Immature natural killer cell (primary cell): ENCODE data around the gene MARCHF11. TPM values are rescaled to one million over a fixed set of nuclear protein-coding genes. Genes with fewer than 3 reads are reported as not detected.

Experiments used
- DNase-seq, 3 donors: peaks; one replicate each; pipeline ENCODE4 v3.0.0; 2022; ENCODE audit warnings: mixed read lengths in 1 of 3
- H3K27ac Mint-ChIP-seq, 6 donors: one replicate each; pipeline ENCODE4 v1.8.0; 2020; ENCODE audit warnings: mixed read lengths in 6 of 6, mild to moderate bottlenecking in 5 of 6, inconsistent platforms in 4 of 6, moderate library complexity in 3 of 6
- H3K27me3 Mint-ChIP-seq, 3 donors: one replicate each; pipeline ENCODE4 v1.8.0; 2020 to 2021; ENCODE audit warnings: low read depth in 3 of 3, mild to moderate bottlenecking in 3 of 3, mixed read lengths in 3 of 3, moderate library complexity in 3 of 3, inconsistent platforms in 1 of 3
- H3K36me3 Mint-ChIP-seq, 3 donors: one replicate each; pipeline ENCODE4 v1.8.0; 2020; ENCODE audit warnings: mixed read lengths in 3 of 3, inconsistent platforms in 2 of 3, mild to moderate bottlenecking in 2 of 3
- H3K4me1 Mint-ChIP-seq, 2 donors: one replicate each; pipeline ENCODE4 v1.8.0; 2020; ENCODE audit warnings: inconsistent platforms in 2 of 2, mild to moderate bottlenecking in 2 of 2, mixed read lengths in 2 of 2, moderate library complexity in 1 of 2
- H3K4me3 Mint-ChIP-seq, 5 donors: one replicate each; pipeline ENCODE4 v1.8.0; 2020; ENCODE audit warnings: mild to moderate bottlenecking in 5 of 5, mixed read lengths in 5 of 5, inconsistent platforms in 3 of 5, moderate library complexity in 3 of 5
- H3K9me3 Mint-ChIP-seq, 6 donors: one replicate each; pipeline ENCODE4 v1.8.0; 2020; ENCODE audit warnings: mild to moderate bottlenecking in 6 of 6, mixed read lengths in 6 of 6, inconsistent platforms in 4 of 6, moderate library complexity in 3 of 6
- polyA plus RNA-seq, 3 donors: library from polyadenylated mRNA; unstranded; fragments of 300-500 nt; fragmentation: Illumina TruSeq; gene quantifications; one replicate each; pipeline ENCODE4 v1.2.3, GENCODE V29; 2021

Gene MARCHF11
- polyA plus RNA-seq, 3 donors from 2014 or later: not detected

DNA sequence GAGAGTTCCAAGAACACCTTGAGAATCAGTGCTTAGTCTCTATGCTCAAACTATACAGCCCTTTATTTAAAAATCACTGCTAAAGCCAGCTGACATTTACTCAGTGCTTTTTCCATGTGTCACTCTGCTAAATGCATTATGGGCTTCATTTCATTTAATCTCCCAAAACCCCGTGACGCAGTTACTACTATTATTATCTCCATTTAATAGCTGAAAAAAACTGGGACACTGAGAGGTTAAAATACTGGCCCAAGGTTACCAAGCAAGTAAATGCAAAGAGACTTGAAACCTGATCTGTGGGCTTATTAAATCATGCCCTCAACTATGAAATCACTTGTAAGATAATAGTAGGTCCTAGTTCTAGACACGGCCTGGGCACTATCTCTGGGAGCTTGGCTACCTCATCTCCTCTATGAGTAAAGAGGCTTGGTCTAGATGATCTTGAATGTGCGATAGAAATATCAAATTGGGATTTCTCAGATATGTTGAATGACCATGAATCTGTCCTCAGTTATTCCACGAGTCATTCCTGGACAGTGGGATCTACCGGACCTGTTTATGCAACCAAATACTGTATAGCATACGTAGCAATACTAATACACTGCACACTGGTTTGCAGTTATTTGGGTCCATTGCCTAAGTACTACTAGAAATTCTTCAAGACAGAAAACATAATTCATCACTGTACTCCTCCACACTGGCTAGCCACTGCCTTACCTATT, 32.3 kb downstream of the MARCHF11 start:
- peaks cover 3 to 34% (median 6%) of the 10 kb centered on the region in 6 donors for H3K9me3 Mint-ChIP-seq
- H3K27me3 Mint-ChIP-seq: peaks cover 0 to 2% (median 0%) of the 10 kb centered on the region in 3 donors
- H3K27ac Mint-ChIP-seq: no peak overlapping the region
- H3K4me3 Mint-ChIP-seq: no peak overlapping the region
- no peak for DNase-seq
- no peaks in the 10 kb centered on the region for H3K36me3 Mint-ChIP-seq
- no peaks in the 10 kb centered on the region for H3K4me1 Mint-ChIP-seq

- no peak overlapping the region for H3K4me3 Mint-ChIP-seq
- H3K27ac Mint-ChIP-seq: no peak overlapping the region
- H3K9me3 Mint-ChIP-seq: peaks cover 2 to 25% (median 7%) of the 10 kb centered on the region in 6 donors
Observed at GRCh38 chr5:16144416-16144815, 35.2 kb downstream of the MARCHF11 start.

GRCh38 chr5:16143361-16144049, 36.1 kb downstream of the MARCHF11 start:
- H3K27ac Mint-ChIP-seq: no peak overlapping the region
- no peak for DNase-seq
- H3K36me3 Mint-ChIP-seq: no peaks in the 10 kb centered on the region
- H3K9me3 Mint-ChIP-seq: peaks cover 0 to 24% (median 7%) of the 10 kb centered on the region in 6 donors
- no peak overlapping the region for H3K4me3 Mint-ChIP-seq
- H3K4me1 Mint-ChIP-seq: no peaks in the 10 kb centered on the region
- peaks cover 0 to under 1% (median 0%) of the 10 kb centered on the region in 3 donors for H3K27me3 Mint-ChIP-seq

More at GRCh38 chr5:16144416-16144815, 35.2 kb downstream of the MARCHF11 start:
- no peak for DNase-seq
- H3K36me3 Mint-ChIP-seq: no peaks in the 10 kb centered on the region
- H3K4me1 Mint-ChIP-seq: no peaks in the 10 kb centered on the region
- H3K27me3 Mint-ChIP-seq: peaks cover 0 to 2% (median 0%) of the 10 kb centered on the region in 3 donors

DNA sequence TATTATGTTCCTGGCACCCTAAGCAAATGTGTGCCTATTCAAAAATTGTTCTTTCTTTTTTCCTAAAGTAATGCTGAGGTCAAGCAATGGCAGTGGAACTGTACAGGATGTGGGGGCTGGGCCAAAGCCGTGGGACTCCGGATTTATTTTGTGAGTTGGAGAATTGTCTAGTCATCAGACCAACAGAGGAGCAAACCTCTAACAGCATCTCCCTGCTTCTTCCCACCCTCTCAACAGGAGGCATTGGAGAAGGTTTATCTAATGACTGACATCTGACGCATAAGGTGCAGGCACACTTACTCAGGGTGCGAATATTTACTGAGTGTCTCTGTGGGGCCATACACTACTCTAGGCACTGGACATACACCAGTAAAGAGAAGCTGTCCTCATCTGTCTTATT, 38.6 kb downstream of the MARCHF11 start:
- Mint-ChIP-seq H3K27me3 (peaks cover 0 to 2% (median 0%) of the 10 kb centered on the region in 3 donors), H3K9me3 (peaks cover 3 to 23% (median 14%) of the 10 kb centered on the region in 6 donors), H3K27ac (no peak overlapping the region), H3K4me3 (no peak overlapping the region), H3K36me3 (no peaks in the 10 kb centered on the region), H3K4me1 (no peaks in the 10 kb centered on the region)
- no peak for DNase-seq

DNA sequence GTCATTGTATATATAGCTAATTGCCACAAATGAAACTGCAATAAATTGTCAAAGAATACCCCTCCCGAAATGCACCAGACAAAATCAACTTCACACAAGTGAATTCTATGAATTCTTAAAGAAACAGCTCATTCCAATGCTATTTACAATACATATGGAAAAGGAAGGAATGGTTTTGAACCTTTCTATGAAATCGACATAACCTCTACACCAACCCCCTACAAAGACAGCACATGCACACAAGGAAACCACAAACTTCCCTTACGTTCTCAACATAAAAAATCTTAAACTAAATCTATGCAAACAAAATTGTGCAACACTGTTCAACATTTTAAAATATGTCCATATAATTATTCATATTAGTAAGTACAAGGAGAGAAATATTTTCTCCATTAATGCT, 39.2 kb downstream of the MARCHF11 start:
- H3K4me3 Mint-ChIP-seq: no peak overlapping the region
- no peaks in the 10 kb centered on the region for H3K36me3 Mint-ChIP-seq
- no peak for DNase-seq
- H3K4me1 Mint-ChIP-seq: no peaks in the 10 kb centered on the region
- peaks cover 0 to 2% (median 0%) of the 10 kb centered on the region in 3 donors for H3K27me3 Mint-ChIP-seq
- no peak overlapping the region for H3K27ac Mint-ChIP-seq
- H3K9me3 Mint-ChIP-seq: peaks cover 3 to 27% (median 14%) of the 10 kb centered on the region in 6 donors

DNA sequence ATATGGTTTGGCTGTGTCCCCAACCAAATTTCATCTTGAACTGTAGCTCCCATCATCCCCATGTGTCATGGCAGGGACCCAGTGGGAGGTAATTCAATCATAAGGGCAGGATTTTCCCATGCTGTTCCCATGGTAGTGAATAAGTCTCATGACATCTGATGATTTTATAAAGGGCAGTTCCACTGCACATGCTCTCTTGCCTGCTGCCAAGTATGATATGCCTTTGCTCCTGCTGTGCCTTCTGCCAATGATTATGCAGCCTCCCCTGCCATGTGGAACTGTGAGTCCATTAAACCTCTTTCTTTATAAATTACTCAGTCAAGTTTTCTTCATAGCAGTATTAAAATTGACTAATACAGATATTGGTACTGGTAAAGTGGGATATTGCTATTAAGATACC, 42.4 kb downstream of the MARCHF11 start:
- Mint-ChIP-seq H3K4me3 (no peak overlapping the region), H3K9me3 (peaks cover 5 to 32% (median 11%) of the 10 kb centered on the region in 6 donors), H3K36me3 (no peaks in the 10 kb centered on the region), H3K27me3 (peaks cover 0 to 2% (median 0%) of the 10 kb centered on the region in 3 donors), H3K27ac (no peak overlapping the region), H3K4me1 (no peaks in the 10 kb centered on the region)
- DNase-seq: no peak

GRCh38 chr5:16135506-16135905, 44.1 kb downstream of the MARCHF11 start:
- H3K9me3 Mint-ChIP-seq: peaks cover 5 to 34% (median 10%) of the 10 kb centered on the region in 6 donors

GRCh38 chr5:16135003-16135402, 44.6 kb downstream of the MARCHF11 start:
- peaks cover 0 to 2% (median 1%) of the 10 kb centered on the region in 3 donors for H3K27me3 Mint-ChIP-seq
- H3K27ac Mint-ChIP-seq: no peak overlapping the region
- no peaks in the 10 kb centered on the region for H3K36me3 Mint-ChIP-seq
- no peak for DNase-seq
- H3K4me1 Mint-ChIP-seq: no peaks in the 10 kb centered on the region
- peaks cover 5 to 38% (median 10%) of the 10 kb centered on the region in 6 donors for H3K9me3 Mint-ChIP-seq
- no peak overlapping the region for H3K4me3 Mint-ChIP-seq

More at GRCh38 chr5:16135506-16135905, 44.1 kb downstream of the MARCHF11 start:
- H3K4me1 Mint-ChIP-seq: no peaks in the 10 kb centered on the region
- DNase-seq: no peak
- H3K4me3 Mint-ChIP-seq: no peak overlapping the region
- peaks cover 0 to 2% (median 1%) of the 10 kb centered on the region in 3 donors for H3K27me3 Mint-ChIP-seq
- no peaks in the 10 kb centered on the region for H3K36me3 Mint-ChIP-seq
- no peak overlapping the region for H3K27ac Mint-ChIP-seq

DNA sequence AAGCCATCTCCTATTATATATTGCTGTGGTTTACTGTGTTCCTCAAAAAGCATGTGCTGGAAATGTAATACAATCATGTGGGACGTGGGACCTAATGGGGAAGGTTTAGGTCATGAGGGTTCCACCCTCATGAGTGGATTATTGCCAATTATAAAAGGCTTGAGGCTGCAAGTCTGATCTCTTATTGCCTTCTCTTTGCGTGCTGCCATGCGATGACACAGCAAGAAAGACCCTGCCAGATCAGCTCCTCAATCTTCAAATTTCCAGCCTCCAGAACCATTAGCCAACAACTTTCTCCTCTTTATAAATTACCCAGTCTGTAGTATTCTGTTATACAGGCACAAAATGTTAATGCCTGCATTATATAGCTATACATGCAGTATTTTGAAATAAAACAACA, 45.4 kb downstream of the MARCHF11 start:
- H3K36me3 Mint-ChIP-seq: no peaks in the 10 kb centered on the region
- no peak overlapping the region for H3K4me3 Mint-ChIP-seq
- H3K4me1 Mint-ChIP-seq: no peaks in the 10 kb centered on the region
- peaks cover 0 to 2% (median 1%) of the 10 kb centered on the region in 3 donors for H3K27me3 Mint-ChIP-seq
- no peak for DNase-seq
- no peak overlapping the region for H3K27ac Mint-ChIP-seq
- peaks cover 6 to 38% (median 10%) of the 10 kb centered on the region in 6 donors for H3K9me3 Mint-ChIP-seq

DNA sequence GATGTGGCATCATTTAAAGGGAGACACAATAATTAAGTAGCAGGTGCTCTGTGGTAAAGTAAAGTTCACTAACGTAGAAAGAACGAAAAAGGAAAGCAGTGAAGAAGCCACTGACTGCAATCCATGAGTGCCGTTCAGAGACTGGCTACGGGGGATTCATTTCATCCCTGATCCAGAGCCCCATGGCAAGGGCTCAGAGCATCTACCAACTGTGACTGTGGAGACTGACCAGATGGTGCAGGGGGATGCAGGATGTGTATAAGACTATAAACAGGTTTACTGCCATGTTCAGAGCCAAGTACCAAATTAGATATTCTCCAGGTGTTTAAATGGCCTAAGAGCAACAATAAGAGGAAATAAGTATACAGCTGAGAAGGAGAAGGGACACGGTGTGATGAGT, 47.7 kb downstream of the MARCHF11 start:
- Mint-ChIP-seq H3K36me3 (no peaks in the 10 kb centered on the region), H3K27me3 (peaks cover 0 to 1% (median 0%) of the 10 kb centered on the region in 3 donors), H3K9me3 (peaks cover 0 to 28% (median 6%) of the 10 kb centered on the region in 6 donors), H3K4me3 (no peak overlapping the region), H3K27ac (no peak overlapping the region), H3K4me1 (no peaks in the 10 kb centered on the region)
- DNase-seq: no peak

- H3K27ac Mint-ChIP-seq: no peak overlapping the region
- no peak overlapping the region for H3K4me3 Mint-ChIP-seq
- H3K27me3 Mint-ChIP-seq: peaks cover 0 to 1% (median 0%) of the 10 kb centered on the region in 3 donors
- no peaks in the 10 kb centered on the region for H3K36me3 Mint-ChIP-seq
- peaks cover 3 to 30% (median 5%) of the 10 kb centered on the region in 6 donors for H3K9me3 Mint-ChIP-seq
- H3K4me1 Mint-ChIP-seq: no peaks in the 10 kb centered on the region
- no peak for DNase-seq
Observed at GRCh38 chr5:16128944-16129343, 50.6 kb downstream of the MARCHF11 start.

DNA sequence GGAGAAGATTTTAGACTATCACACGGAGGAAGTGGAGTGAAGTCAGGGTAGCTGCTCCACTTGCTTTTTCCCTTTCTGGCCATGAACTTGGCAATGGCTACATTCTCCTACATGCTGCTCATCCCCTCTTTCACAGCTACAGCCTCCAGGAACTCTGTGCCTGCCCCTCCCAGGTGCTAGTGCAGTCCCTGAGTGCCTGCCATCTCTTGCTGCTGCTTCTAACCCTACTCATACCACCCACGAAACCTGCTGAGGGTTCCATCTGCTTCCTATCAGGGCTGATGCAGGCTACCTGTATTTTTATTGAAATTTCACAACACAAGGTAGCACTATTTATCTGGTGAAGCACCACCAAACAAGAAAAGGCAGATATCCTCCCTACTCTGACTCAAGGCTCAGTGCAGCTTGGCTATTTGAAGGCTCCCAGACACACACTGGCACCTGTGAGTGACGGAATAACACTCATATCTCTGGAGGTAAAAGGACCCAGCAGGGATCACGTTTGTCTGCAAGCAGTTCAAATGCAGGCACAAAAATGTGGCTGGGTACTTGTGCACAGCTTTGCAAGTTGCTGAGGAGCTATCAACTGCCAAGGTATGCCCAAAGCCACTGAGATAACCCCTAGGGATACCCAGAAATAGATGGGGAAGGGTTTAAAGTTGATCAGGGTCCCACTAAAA, 51.6 kb downstream of the MARCHF11 start:
- no peak overlapping the region for H3K27ac Mint-ChIP-seq
- H3K4me3 Mint-ChIP-seq: no peak overlapping the region
- peaks cover 2 to 28% (median 6%) of the 10 kb centered on the region in 6 donors for H3K9me3 Mint-ChIP-seq
- DNase-seq: no peak
- no peaks in the 10 kb centered on the region for H3K36me3 Mint-ChIP-seq
- H3K4me1 Mint-ChIP-seq: no peaks in the 10 kb centered on the region
- peaks cover 0 to 1% (median 0%) of the 10 kb centered on the region in 3 donors for H3K27me3 Mint-ChIP-seq

DNA sequence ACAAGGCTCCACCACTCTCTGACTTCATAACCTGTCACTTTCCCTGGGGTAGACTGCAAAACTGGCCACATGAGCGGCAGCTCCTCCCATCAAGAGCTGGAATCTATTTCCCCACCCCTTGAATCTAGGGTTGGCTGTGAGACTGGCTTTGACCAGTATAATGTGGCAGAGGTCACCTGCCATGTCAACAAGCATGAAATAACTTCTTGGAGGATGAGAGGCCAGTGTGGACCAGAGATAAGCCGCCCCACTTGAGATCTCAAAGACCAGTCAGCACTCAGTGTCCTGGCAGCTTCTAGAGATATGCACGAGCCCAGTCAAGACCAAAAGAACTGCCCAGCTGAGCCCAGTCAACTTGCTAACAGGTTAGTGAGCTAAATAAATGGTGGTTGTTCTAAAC, 59.0 kb downstream of the MARCHF11 start:
- no peaks in the 10 kb centered on the region for H3K36me3 Mint-ChIP-seq
- H3K27ac Mint-ChIP-seq: no peak overlapping the region
- H3K4me3 Mint-ChIP-seq: no peak overlapping the region
- H3K27me3 Mint-ChIP-seq: peaks cover 0 to 1% (median 0%) of the 10 kb centered on the region in 3 donors
- H3K9me3 Mint-ChIP-seq: peaks cover 14 to 55% (median 24%) of the 10 kb centered on the region in 6 donors
- no peaks in the 10 kb centered on the region for H3K4me1 Mint-ChIP-seq
- DNase-seq: no peak

DNA sequence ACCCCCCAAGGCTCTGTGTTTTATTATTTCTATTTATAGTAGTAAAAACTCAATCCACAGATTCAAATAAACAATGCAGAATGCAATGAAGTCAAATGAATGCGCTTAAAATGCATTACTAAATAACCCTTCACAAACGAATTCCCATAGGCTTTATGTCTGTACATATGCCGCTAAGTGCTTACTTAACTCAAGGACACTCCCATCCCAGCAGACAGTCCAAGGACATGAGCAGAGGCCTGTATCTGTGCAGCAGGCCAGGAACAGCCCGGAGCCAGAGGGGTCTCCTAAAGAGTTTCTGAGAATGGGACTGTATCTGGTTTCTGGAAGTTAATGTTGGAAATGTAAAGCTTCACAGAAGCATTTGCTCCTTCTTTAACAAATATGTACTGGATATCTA, 59.8 kb downstream of the MARCHF11 start:
- H3K9me3 Mint-ChIP-seq: peaks cover 14 to 53% (median 27%) of the 10 kb centered on the region in 6 donors
- no peak for DNase-seq
- H3K27ac Mint-ChIP-seq: no peak overlapping the region
- H3K4me3 Mint-ChIP-seq: no peak overlapping the region
- H3K27me3 Mint-ChIP-seq: peaks cover 0 to 1% (median 0%) of the 10 kb centered on the region in 3 donors
- H3K36me3 Mint-ChIP-seq: no peaks in the 10 kb centered on the region
- no peaks in the 10 kb centered on the region for H3K4me1 Mint-ChIP-seq
